CD14-positive monocyte (primary cell): ENCODE results near the gene RSPO4. TPM values are rescaled to one million over a fixed set of nuclear protein-coding genes. Genes with fewer than 3 reads are reported as not detected.

Source experiments
- DNase-seq, 3 donors: peaks; one replicate each; pipeline ENCODE4 v3.0.0-alpha.2; 2011 to 2022
- H2AFZ ChIP-seq: 2 replicates; pipeline ENCODE4 v1.6.0; 2012; ENCODE audit warnings: mild to moderate bottlenecking, low read depth, low read length, inconsistent platforms; ENCODE audit not compliant: insufficient read depth, poor library complexity, severe bottlenecking
- H3K27ac ChIP-seq, 2 donors: 1 replicate in 1 of 2; 2 replicates in 1 of 2; pipeline ENCODE4 v1.5.1; 2012 to 2013; ENCODE audit warnings: low read length in 2 of 2, control low read depth in 1 of 2, inconsistent platforms in 1 of 2, low read depth in 1 of 2, mild to moderate bottlenecking in 1 of 2
- H3K27me3 ChIP-seq, 2 donors: one replicate each; pipeline versions ENCODE4 v1.6.0 to v1.6.1; 2011 to 2013; ENCODE audit warnings: low read length in 2 of 2; ENCODE audit not compliant: control insufficient read depth in 2 of 2, insufficient read depth in 2 of 2
- H3K36me3 ChIP-seq, 2 donors: replicated peaks in 1 of 2; 1 replicate in 1 of 2; 2 replicates in 1 of 2; pipeline versions ENCODE4 v1.5.1 to v1.6.1; 2012 to 2013; ENCODE audit warnings: low read length in 2 of 2, control low read depth in 1 of 2, inconsistent platforms in 1 of 2, mild to moderate bottlenecking in 1 of 2; ENCODE audit not compliant: insufficient read depth in 2 of 2, control insufficient read depth in 1 of 2
- H3K4me1 ChIP-seq, 2 donors: 1 replicate in 1 of 2; 2 replicates in 1 of 2; pipeline versions ENCODE4 v1.5.1 to v1.6.1; 2012 to 2013; ENCODE audit warnings: low read length in 2 of 2, control low read depth in 1 of 2, inconsistent platforms in 1 of 2, mild to moderate bottlenecking in 1 of 2, moderate library complexity in 1 of 2; ENCODE audit not compliant: insufficient read depth in 2 of 2, control insufficient read depth in 1 of 2
- H3K4me2 ChIP-seq: replicated peaks from 2 replicates; pipeline ENCODE3; 2012; ENCODE audit warnings: low read length, moderate library complexity, mild to moderate bottlenecking; ENCODE audit not compliant: poor library complexity, severe bottlenecking; ENCODE audit errors: extremely low read depth
- H3K4me3 ChIP-seq, 3 experiments: fragments of 200-600 bp in 1 of 3; sonication (generic) in 1 of 3; replicated peaks in 1 of 3; 1 replicate in 2 of 3; 2 replicates in 1 of 3; pipeline ENCODE4 v1.5.1; 2011 to 2013; ENCODE audit warnings: low read length in 3 of 3, mild to moderate bottlenecking in 3 of 3, control low read depth in 2 of 3, low read depth in 2 of 3, inconsistent platforms in 1 of 3, moderate library complexity in 1 of 3
- H3K79me2 ChIP-seq: 2 replicates; pipeline ENCODE4 v1.6.0; 2012; ENCODE audit warnings: mild to moderate bottlenecking, control low read depth, inconsistent platforms, low read length, moderate library complexity; ENCODE audit not compliant: insufficient read depth
- H3K9ac ChIP-seq: 2 replicates; pipeline ENCODE4 v1.6.0; 2017; ENCODE audit warnings: low read length, mild to moderate bottlenecking; ENCODE audit not compliant: insufficient read depth, poor library complexity, severe bottlenecking
- H3K9me3 ChIP-seq, 2 donors: replicated peaks in 1 of 2; 1 replicate in 1 of 2; 2 replicates in 1 of 2; pipeline versions ENCODE4 v1.5.1 to v1.6.1; 2012 to 2013; ENCODE audit warnings: low read length in 2 of 2, control low read depth in 1 of 2; ENCODE audit not compliant: control insufficient read depth in 1 of 2, insufficient read depth in 1 of 2
- H4K20me1 ChIP-seq: 2 replicates; pipeline ENCODE4 v1.6.0; 2012; ENCODE audit warnings: mild to moderate bottlenecking, low read length, control low read depth, moderate library complexity; ENCODE audit not compliant: insufficient read depth
- H3K27ac Mint-ChIP-seq, 7 donors: one replicate each; pipeline ENCODE4 v1.8.0; 2020; ENCODE audit warnings: mild to moderate bottlenecking in 7 of 7, mixed read lengths in 7 of 7, moderate library complexity in 6 of 7, inconsistent platforms in 2 of 7
- H3K27me3 Mint-ChIP-seq, 3 donors: one replicate each; pipeline ENCODE4 v1.8.0; 2021 to 2022; ENCODE audit warnings: low read depth in 3 of 3, mild to moderate bottlenecking in 3 of 3, mixed read lengths in 3 of 3, moderate library complexity in 3 of 3, inconsistent platforms in 1 of 3
- H3K36me3 Mint-ChIP-seq, 2 donors: one replicate each; pipeline ENCODE4 v1.8.0; 2020; ENCODE audit warnings: mixed read lengths in 2 of 2, inconsistent platforms in 1 of 2, mild to moderate bottlenecking in 1 of 2
- H3K4me1 Mint-ChIP-seq: one replicate; pipeline ENCODE4 v1.8.0; 2020; ENCODE audit warnings: mild to moderate bottlenecking, mixed read lengths
- H3K4me3 Mint-ChIP-seq, 2 donors: one replicate each; pipeline ENCODE4 v1.8.0; 2020; ENCODE audit warnings: mild to moderate bottlenecking in 2 of 2, mixed read lengths in 2 of 2, moderate library complexity in 1 of 2
- H3K9me3 Mint-ChIP-seq, 7 donors: one replicate each; pipeline ENCODE4 v1.8.0; 2020 to 2022; ENCODE audit warnings: mixed read lengths in 7 of 7, mild to moderate bottlenecking in 6 of 7, moderate library complexity in 6 of 7, inconsistent platforms in 2 of 7
- CTCF ChIP-seq: fragments of 200-600 bp; IDR thresholded peaks from one replicate; pipeline ENCODE4 v1.8.0; 2022; ENCODE audit warnings: antibody characterized with exemption, mild to moderate bottlenecking
- WGBS: methylation state at CpG from one replicate; pipeline ENCODE4 v1.1.5; 2013; ENCODE audit warnings: missing lambda C conversion rate; ENCODE audit not compliant: insufficient coverage; 5-methylcytosine and 5-hydroxymethylcytosine counted together
- intact Hi-C, 2 donors: fragments of 100-400 bp; cut with micrococcal nuclease; formaldehyde crosslinking; loops; one replicate each; pipeline versions ENCODE4 v1.15.0 to v1.15.1; 2023
- polyA plus RNA-seq, 3 donors: library from polyadenylated mRNA; depleted of rRNA in 1 of 3; unstranded in 2 of 3; stranded (reverse) in 1 of 3; fragments of 300-500 nt in 2 of 3; fragments of >200 nt in 1 of 3; fragmentation: Illumina TruSeq in 2 of 3; gene quantifications; 1 replicate in 2 of 3; 2 replicates in 1 of 3; pipeline ENCODE4 v1.2.3, GENCODE V29; 2012 to 2021

The RSPO4 gene
- polyA plus RNA-seq, 3 donors: not detected

- intact Hi-C loops: no loop called here
- H3K4me3 Mint-ChIP-seq: no peak overlapping the region
- Histone ChIP-seq H3K27me3 (no peaks in the 10 kb centered on the region), H2AFZ (no peak overlapping the region), H4K20me1 (no peaks in the 10 kb centered on the region), H3K4me2 (no peak overlapping the region), H3K4me3 (no peak overlapping the region), H3K36me3 (no peaks in the 10 kb centered on the region), H3K9me3 (no peaks in the 10 kb centered on the region), H3K27ac (no peak overlapping the region), H3K79me2 (no peaks in the 10 kb centered on the region), H3K9ac (no peak overlapping the region), H3K4me1 (peaks cover 0 to 4% of the 10 kb centered on the region in 2 donors)
- no peak overlapping the region for H3K27ac Mint-ChIP-seq
- peaks cover 7% of the 10 kb centered on the region for H3K4me1 Mint-ChIP-seq
- WGBS: 97% methylated on average over 5 of the region's 9 CpGs
- peaks cover 2 to 8% (median 5%) of the 10 kb centered on the region in 3 donors for H3K27me3 Mint-ChIP-seq
- H3K36me3 Mint-ChIP-seq: no peaks in the 10 kb centered on the region
- no peak for DNase-seq
- peaks cover 0 to 3% (median 0%) of the 10 kb centered on the region in 7 donors for H3K9me3 Mint-ChIP-seq
- no peak for TF ChIP-seq CTCF
Observed at GRCh38 chr20:972256-972655, 29.9 kb downstream of the RSPO4 start.

- Histone ChIP-seq H3K27me3 (no peaks in the 10 kb centered on the region), H3K36me3 (no peaks in the 10 kb centered on the region), H3K9me3 (no peaks in the 10 kb centered on the region), H4K20me1 (no peaks in the 10 kb centered on the region), H3K4me1 (peaks cover 0 to 4% of the 10 kb centered on the region in 2 donors), H3K9ac (no peak overlapping the region), H2AFZ (no peak overlapping the region), H3K79me2 (no peaks in the 10 kb centered on the region), H3K4me2 (no peak overlapping the region), H3K27ac (no peak overlapping the region), H3K4me3 (no peak overlapping the region)
- intact Hi-C loops: no loop called here
- DNase-seq: no peak
- Mint-ChIP-seq H3K27me3 (peaks cover 3 to 8% (median 5%) of the 10 kb centered on the region in 3 donors), H3K27ac (no peak overlapping the region), H3K4me3 (no peak overlapping the region), H3K9me3 (peaks cover 0 to 3% (median 0%) of the 10 kb centered on the region in 7 donors), H3K36me3 (no peaks in the 10 kb centered on the region), H3K4me1 (peaks cover 7% of the 10 kb centered on the region)
- WGBS: 100% methylated on average over 1 of the region's 2 CpGs
- no peak for TF ChIP-seq CTCF
Observed at GRCh38 chr20:971346-971745, 30.8 kb downstream of the RSPO4 start.
